Neural progenitor cell (in vitro differentiated cells): ENCODE results near the gene PRSS27. TPM values are rescaled to one million over a fixed set of nuclear protein-coding genes. Genes with fewer than 3 reads are reported as not detected.

Experiments
- DNase-seq: peaks from one replicate; pipeline ENCODE4 v3.0.0-alpha.2; 2016; ENCODE audit warnings: low spot score
- H2AFZ ChIP-seq: fragments of 200-600 bp; sonication (generic); replicated peaks from 2 replicates; pipeline ENCODE4 v1.6.1; 2016; ENCODE audit warnings: antibody characterized with exemption
- H3F3A ChIP-seq: fragments of 200-600 bp; sonication (generic); 2 replicates; pipeline ENCODE4 v1.6.1; 2016; ENCODE audit warnings: antibody characterized with exemption, low read depth
- H3K27ac ChIP-seq: fragments of 200-600 bp; sonication (generic); 2 replicates; pipeline ENCODE4 v1.5.1; 2016; ENCODE audit warnings: mild to moderate bottlenecking
- H3K27me3 ChIP-seq: fragments of 200-600 bp; sonication (generic); 2 replicates; pipeline ENCODE4 v1.6.1; 2016; ENCODE audit warnings: mild to moderate bottlenecking, moderate library complexity
- H3K36me3 ChIP-seq: fragments of 200-600 bp; sonication (generic); 2 replicates; pipeline ENCODE4 v1.5.1; 2016
- H3K4me1 ChIP-seq: fragments of 200-600 bp; sonication (generic); 2 replicates; pipeline ENCODE4 v1.6.1; 2016; ENCODE audit warnings: mixed run types
- H3K4me2 ChIP-seq: fragments of 200-600 bp; sonication (generic); 2 replicates; pipeline ENCODE4 v1.6.1; 2016
- H3K4me3 ChIP-seq: fragments of 200-600 bp; sonication (generic); 2 replicates; pipeline ENCODE4 v1.5.1; 2016
- H3K79me2 ChIP-seq: fragments of 200-600 bp; sonication (generic); 2 replicates; pipeline ENCODE4 v1.6.1; 2016; ENCODE audit warnings: low read depth
- H3K9ac ChIP-seq: fragments of 200-600 bp; sonication (generic); 2 replicates; pipeline ENCODE4 v1.6.1; 2016
- H3K9me3 ChIP-seq: fragments of 200-600 bp; sonication (generic); 2 replicates; pipeline ENCODE4 v1.5.1; 2016; ENCODE audit warnings: low read depth
- H4K20me1 ChIP-seq: fragments of 200-600 bp; sonication (generic); 2 replicates; pipeline ENCODE4 v1.6.1; 2016; ENCODE audit warnings: low read depth
- H3K27ac Mint-ChIP-seq: 3 replicates; pipeline ENCODE4 v1.8.0; 2021; ENCODE audit warnings: mixed read lengths
- H3K27me3 Mint-ChIP-seq: 2 replicates; pipeline ENCODE4 v1.8.0; 2022; ENCODE audit warnings: low read depth, mild to moderate bottlenecking, inconsistent platforms, moderate library complexity, mixed read lengths; ENCODE audit not compliant: insufficient read depth
- H3K36me3 Mint-ChIP-seq: 3 replicates; pipeline ENCODE4 v1.8.0; 2021; ENCODE audit warnings: mixed read lengths
- H3K4me1 Mint-ChIP-seq: 3 replicates; pipeline ENCODE4 v1.8.0; 2021; ENCODE audit warnings: mixed read lengths
- H3K4me3 Mint-ChIP-seq: 3 replicates; pipeline ENCODE4 v1.8.0; 2021; ENCODE audit warnings: mild to moderate bottlenecking, moderate library complexity, mixed read lengths
- H3K9me3 Mint-ChIP-seq: 3 replicates; pipeline ENCODE4 v1.8.0; 2020; ENCODE audit warnings: mixed read lengths
- EZH2 ChIP-seq: fragments of 200-600 bp; sonication (generic); IDR thresholded peaks from 2 replicates; pipeline ENCODE4 v1.6.1; 2017; ENCODE audit warnings: antibody characterized with exemption, mild to moderate bottlenecking, moderate library complexity
- EZH2phosphoT487 ChIP-seq: fragments of 200-600 bp; sonication (generic); IDR thresholded peaks from 2 replicates; pipeline ENCODE4 v1.6.1; 2017; ENCODE audit warnings: antibody characterized with exemption
- total RNA-seq: library from RNA; depleted of rRNA; stranded (reverse); fragments of >200 nt; gene quantifications from 2 replicates; pipeline ENCODE4 v1.2.3, GENCODE V29; 2015; ENCODE audit warnings: low replicate concordance
- TF ChIP-seq, protein P1 (sequence below): fragments of 200-600 bp; sonication (generic); IDR thresholded peaks from 2 replicates; pipeline ENCODE4 v1.5.1; 2017; ENCODE audit warnings: antibody characterized with exemption, mild to moderate bottlenecking

Gene PRSS27
- total RNA-seq, 1 donor from 2014 or later = 1.8 TPM

- no peak overlapping the region for H2AFZ ChIP-seq
- H3K4me1 ChIP-seq = peaks cover 3% of the 10 kb centered on the region
- Mint-ChIP-seq H3K9me3 (no peaks in the 10 kb centered on the region), H3K27me3 (peaks cover 2% of the 10 kb centered on the region), H3K4me1 (peaks cover 3% of the 10 kb centered on the region), H3K36me3 (no peaks in the 10 kb centered on the region), H3K27ac (no peak overlapping the region), H3K4me3 (no peak overlapping the region)
- TF ChIP-seq EZH2 (no peak), EZH2phosphoT487 (no peak)
- TF ChIP-seq, protein P1, sequence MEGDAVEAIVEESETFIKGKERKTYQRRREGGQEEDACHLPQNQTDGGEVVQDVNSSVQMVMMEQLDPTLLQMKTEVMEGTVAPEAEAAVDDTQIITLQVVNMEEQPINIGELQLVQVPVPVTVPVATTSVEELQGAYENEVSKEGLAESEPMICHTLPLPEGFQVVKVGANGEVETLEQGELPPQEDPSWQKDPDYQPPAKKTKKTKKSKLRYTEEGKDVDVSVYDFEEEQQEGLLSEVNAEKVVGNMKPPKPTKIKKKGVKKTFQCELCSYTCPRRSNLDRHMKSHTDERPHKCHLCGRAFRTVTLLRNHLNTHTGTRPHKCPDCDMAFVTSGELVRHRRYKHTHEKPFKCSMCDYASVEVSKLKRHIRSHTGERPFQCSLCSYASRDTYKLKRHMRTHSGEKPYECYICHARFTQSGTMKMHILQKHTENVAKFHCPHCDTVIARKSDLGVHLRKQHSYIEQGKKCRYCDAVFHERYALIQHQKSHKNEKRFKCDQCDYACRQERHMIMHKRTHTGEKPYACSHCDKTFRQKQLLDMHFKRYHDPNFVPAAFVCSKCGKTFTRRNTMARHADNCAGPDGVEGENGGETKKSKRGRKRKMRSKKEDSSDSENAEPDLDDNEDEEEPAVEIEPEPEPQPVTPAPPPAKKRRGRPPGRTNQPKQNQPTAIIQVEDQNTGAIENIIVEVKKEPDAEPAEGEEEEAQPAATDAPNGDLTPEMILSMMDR = no peak
- no peak overlapping the region for H3K27ac ChIP-seq
- no peaks in the 10 kb centered on the region for H3K27me3 ChIP-seq
- H3K4me3 ChIP-seq = no peak overlapping the region
- no peak overlapping the region for H3K9ac ChIP-seq
- no peaks in the 10 kb centered on the region for H3K79me2 ChIP-seq
- H3K9me3 ChIP-seq = no peaks in the 10 kb centered on the region
- no peak overlapping the region for H3K4me2 ChIP-seq
- DNase-seq = no peak
- H3K36me3 ChIP-seq = no peaks in the 10 kb centered on the region
- H4K20me1 ChIP-seq = no peaks in the 10 kb centered on the region
- H3F3A ChIP-seq = no peaks in the 10 kb centered on the region
Measured at GRCh38 chr16:2741168-2741567, 21.1 kb upstream of the PRSS27 start.

DNA sequence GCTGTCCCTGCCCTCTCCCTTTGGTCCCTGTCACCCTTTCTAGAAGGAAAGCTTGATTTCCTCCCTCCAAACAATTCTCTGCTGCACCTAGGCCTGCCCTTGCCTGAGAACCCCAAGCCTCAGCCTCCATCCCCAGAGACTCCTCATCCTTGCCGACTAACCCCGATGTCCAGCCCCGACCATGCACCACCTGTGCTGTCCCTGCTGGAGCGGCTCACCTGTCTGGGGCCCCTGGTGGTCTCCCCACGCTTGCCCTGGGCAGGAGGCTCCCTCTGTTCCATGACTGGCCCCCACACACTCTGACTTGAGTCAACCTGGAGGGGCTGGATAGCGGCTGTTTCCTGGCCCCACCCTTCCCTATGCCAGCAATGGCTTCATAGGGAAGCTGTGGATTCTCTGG is 20.5 kb upstream of the PRSS27 start:
- Mint-ChIP-seq H3K36me3 (no peaks in the 10 kb centered on the region), H3K4me3 (no peak overlapping the region), H3K4me1 (peaks cover 3% of the 10 kb centered on the region), H3K9me3 (no peaks in the 10 kb centered on the region), H3K27me3 (peaks cover 2% of the 10 kb centered on the region), H3K27ac (peak overlapping the region; percentile 88)
- Histone ChIP-seq H3F3A (no peaks in the 10 kb centered on the region), H3K27me3 (no peaks in the 10 kb centered on the region), H3K9ac (no peak overlapping the region), H2AFZ (no peak overlapping the region), H3K4me3 (no peak overlapping the region), H3K27ac (no peak overlapping the region), H3K36me3 (no peaks in the 10 kb centered on the region), H4K20me1 (no peaks in the 10 kb centered on the region), H3K79me2 (no peaks in the 10 kb centered on the region), H3K4me1 (peaks cover 3% of the 10 kb centered on the region), H3K4me2 (no peak overlapping the region), H3K9me3 (no peaks in the 10 kb centered on the region)
- DNase-seq = no peak
- TF ChIP-seq EZH2 (no peak), EZH2phosphoT487 (no peak)
- TF ChIP-seq, protein P1 = no peak

DNA sequence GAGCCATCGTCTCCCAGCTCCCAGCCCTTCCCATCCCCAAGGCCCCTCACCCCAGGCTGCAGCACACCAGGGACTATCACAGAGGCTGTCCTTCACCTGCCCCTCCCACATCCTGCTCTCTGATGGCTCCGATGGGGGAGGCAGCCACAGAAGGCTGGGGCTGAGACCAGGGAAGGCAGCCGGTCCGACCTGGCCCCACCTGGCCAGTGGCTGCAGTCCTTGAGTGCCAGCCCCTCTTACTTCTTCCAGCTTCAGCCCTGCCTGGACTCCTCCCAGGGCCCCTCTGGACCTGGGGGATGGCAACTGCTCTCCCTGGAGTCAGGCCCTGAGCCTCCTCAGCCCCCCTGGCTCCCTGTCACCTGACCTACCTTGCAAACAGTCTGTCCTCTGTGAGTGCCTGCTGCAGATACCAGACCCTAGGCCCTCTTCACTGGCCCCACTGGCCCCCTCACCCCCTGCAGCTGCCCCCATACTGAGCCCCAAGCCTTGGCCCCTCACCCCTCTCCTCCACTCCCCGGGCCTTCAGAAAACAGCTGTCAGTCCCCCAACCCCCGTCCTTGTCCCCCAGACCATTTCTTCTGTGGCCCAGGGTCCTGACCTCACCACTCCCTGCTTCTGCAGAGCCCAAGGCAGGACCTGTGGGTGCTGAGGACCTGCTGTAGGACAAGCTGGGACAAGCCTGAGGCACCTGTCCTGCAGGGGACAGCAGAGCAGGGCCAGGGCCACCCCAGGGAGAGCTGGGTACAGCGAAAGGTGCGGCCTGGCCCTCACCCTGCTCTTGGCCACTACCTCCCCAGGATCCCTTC is 19.8 kb upstream of the PRSS27 start:
- Histone ChIP-seq H3K4me1 (peaks cover 3% of the 10 kb centered on the region), H3K9me3 (no peaks in the 10 kb centered on the region), H3K27me3 (no peaks in the 10 kb centered on the region), H3K9ac (no peak overlapping the region), H3K79me2 (no peaks in the 10 kb centered on the region), H3K36me3 (no peaks in the 10 kb centered on the region), H3K4me3 (no peak overlapping the region), H3K4me2 (no peak overlapping the region), H2AFZ (no peak overlapping the region), H3F3A (no peaks in the 10 kb centered on the region), H4K20me1 (no peaks in the 10 kb centered on the region), H3K27ac (no peak overlapping the region)
- Mint-ChIP-seq H3K27me3 (no peaks in the 10 kb centered on the region), H3K4me1 (peaks cover 3% of the 10 kb centered on the region), H3K36me3 (no peaks in the 10 kb centered on the region), H3K27ac (peak overlapping the region; percentile 88), H3K4me3 (no peak overlapping the region), H3K9me3 (no peaks in the 10 kb centered on the region)
- DNase-seq = no peak
- TF ChIP-seq EZH2phosphoT487 (no peak), EZH2 (no peak)
- TF ChIP-seq, protein P1 = no peak
